HG03175 (cell line): ENCODE measurements around the gene SEPTIN2.
"Not testable (repeated sequence)": the region's sequence is repeated elsewhere in the genome, so short reads cannot be mapped to it uniquely, and the experiment has no call there.

Source experiments
- ATAC-seq: cut with Tn5 transposase; IDR thresholded peaks from one replicate; pipeline ENCODE4 v1.9.1; 2021; ENCODE audit warnings: mild to moderate bottlenecking, moderate library complexity; ENCODE audit not compliant: unreplicated experiment

Gene SEPTIN2

GRCh38 chr2:241286348-241287090 is 29.2 kb upstream of the SEPTIN2 start:
- no peak for ATAC-seq

GRCh38 chr2:241288324-241288888 is 27.3 kb upstream of the SEPTIN2 start:
- ATAC-seq = no peak

- no peak for ATAC-seq
Observed at GRCh38 chr2:241289053-241289452, 26.7 kb upstream of the SEPTIN2 start.

GRCh38 chr2:241289597-241289996 is 26.1 kb upstream of the SEPTIN2 start:
- no peak for ATAC-seq

GRCh38 chr2:241291153-241291552 is 24.6 kb upstream of the SEPTIN2 start:
- ATAC-seq = no peak

GRCh38 chr2:241291977-241292376 is 23.7 kb upstream of the SEPTIN2 start:
- no peak for ATAC-seq

- ATAC-seq = not testable (repeated sequence)
Observed at GRCh38 chr2:241293378-241293797, 22.3 kb upstream of the SEPTIN2 start.

- no peak for ATAC-seq
Observed at GRCh38 chr2:241295326-241296095, 20.2 kb upstream of the SEPTIN2 start.

- no peak for ATAC-seq
Observed at GRCh38 chr2:241296767-241297166, 19.0 kb upstream of the SEPTIN2 start.

- ATAC-seq = no peak
Observed at GRCh38 chr2:241298673-241299072, 17.1 kb upstream of the SEPTIN2 start.

- ATAC-seq = no peak
Observed at GRCh38 chr2:241300000-241300399, 15.7 kb upstream of the SEPTIN2 start.

- no peak for ATAC-seq
Observed at GRCh38 chr2:241302083-241302482, 13.6 kb upstream of the SEPTIN2 start.

- ATAC-seq = no peak
Observed at GRCh38 chr2:241302759-241303651, 12.7 kb upstream of the SEPTIN2 start.

- no peak for ATAC-seq
Observed at GRCh38 chr2:241304039-241304670, 11.6 kb upstream of the SEPTIN2 start.

- ATAC-seq = no peak
Observed at GRCh38 chr2:241307055-241307454, 8.7 kb upstream of the SEPTIN2 start.

GRCh38 chr2:241308267-241308666 is 7.5 kb upstream of the SEPTIN2 start:
- ATAC-seq = no peak

- ATAC-seq = no peak
Observed at GRCh38 chr2:241308832-241309500, 6.8 kb upstream of the SEPTIN2 start.

- peak; percentile 46 for ATAC-seq
Observed at GRCh38 chr2:241309684-241310117, 6.0 kb upstream of the SEPTIN2 start.

GRCh38 chr2:241310917-241311566 is 4.7 kb upstream of the SEPTIN2 start:
- no peak for ATAC-seq
